HepG2 (cell line): Measurements from ENCODE around the gene CTDSP1. TPM values are rescaled to one million over a fixed set of nuclear protein-coding genes. Genes with fewer than 3 reads are reported as not detected.

Experiments used
- ATAD3A ChIP-seq: sonication (generic); formaldehyde crosslinking; IDR thresholded peaks from 2 replicates; pipeline ENCODE4 v1.4.0; 2020; ENCODE audit warnings: missing genetic modification reagents
- HNRNPH1 ChIP-seq: fragments of 200-400 bp; formaldehyde crosslinking; optimal IDR thresholded peaks from 2 replicates; pipeline ENCODE3; 2017; ENCODE audit warnings: mild to moderate bottlenecking, low read depth, low read length
- IRF9 ChIP-seq: sonication (generic); formaldehyde crosslinking; IDR thresholded peaks from 2 replicates; pipeline ENCODE4 v1.8.0; 2022; ENCODE audit warnings: missing genetic modification reagents, mild to moderate bottlenecking, borderline replicate concordance
- KLF13 ChIP-seq: sonication (generic); formaldehyde crosslinking; IDR thresholded peaks from 2 replicates; pipeline ENCODE4 v1.4.0; 2020; ENCODE audit warnings: mild to moderate bottlenecking, missing genetic modification reagents
- POGK ChIP-seq: sonication (generic); formaldehyde crosslinking; conservative IDR thresholded peaks from 2 replicates; pipeline ENCODE4 v1.8.0; 2022; ENCODE audit warnings: mild to moderate bottlenecking, moderate library complexity, missing genetic modification reagents
- RFX1 ChIP-seq: fragments of 450-650 bp; IDR thresholded peaks from 2 replicates; pipeline ENCODE4 v1.6.1; 2017
- SAP130 ChIP-seq: IDR thresholded peaks from 2 replicates; pipeline ENCODE4 v1.6.1; 2016; ENCODE audit warnings: low read depth
- TARDBP ChIP-seq: sonication (generic); formaldehyde crosslinking; IDR thresholded peaks from 2 replicates; pipeline ENCODE4 v1.8.0; 2022; ENCODE audit warnings: mild to moderate bottlenecking, missing genetic modification reagents
- ZHX1 ChIP-seq: sonication (generic); formaldehyde crosslinking; IDR thresholded peaks from 2 replicates; pipeline ENCODE4 v1.8.1; 2022; ENCODE audit warnings: low read depth, mild to moderate bottlenecking, missing genetic modification reagents
- ZNF232 ChIP-seq: sonication (generic); formaldehyde crosslinking; IDR thresholded peaks from 2 replicates; pipeline ENCODE4 v1.4.0; 2020; ENCODE audit warnings: missing genetic modification reagents, borderline replicate concordance
- ZNF326 ChIP-seq: sonication (generic); formaldehyde crosslinking; IDR thresholded peaks from 2 replicates; pipeline ENCODE4 v1.4.0; 2020; ENCODE audit warnings: missing genetic modification reagents, borderline replicate concordance
- ZNF343 ChIP-seq: sonication (generic); formaldehyde crosslinking; IDR thresholded peaks from 2 replicates; pipeline ENCODE4 v1.4.0; 2020; ENCODE audit warnings: mild to moderate bottlenecking, missing genetic modification reagents
- ZNF510 ChIP-seq: sonication (generic); formaldehyde crosslinking; IDR thresholded peaks from 2 replicates; pipeline ENCODE4 v1.4.0; 2020; ENCODE audit warnings: low read depth, mild to moderate bottlenecking, missing genetic modification reagents
- ZNF512B ChIP-seq: sonication (generic); formaldehyde crosslinking; IDR thresholded peaks from 2 replicates; pipeline ENCODE4 v1.5.1; 2020; ENCODE audit warnings: missing genetic modification reagents, mild to moderate bottlenecking, borderline replicate concordance
- ZNF550 ChIP-seq: sonication (generic); formaldehyde crosslinking; IDR thresholded peaks from 2 replicates; pipeline ENCODE4 v1.4.0; 2020; ENCODE audit warnings: mild to moderate bottlenecking, missing genetic modification reagents, borderline replicate concordance
- ZNF792 ChIP-seq: IDR thresholded peaks from 2 replicates; pipeline ENCODE4 v1.6.1; 2016
- ZXDC ChIP-seq: sonication (generic); formaldehyde crosslinking; IDR thresholded peaks from 2 replicates; pipeline ENCODE4 v1.5.0; 2020; ENCODE audit warnings: mild to moderate bottlenecking, missing genetic modification reagents
- polyA plus RNA-seq, 8 experiments: library from polyadenylated mRNA; depleted of rRNA in 3 of 8; stranded (reverse) in 7 of 8; unstranded in 1 of 8; fragments of >200 nt; fragmentation: Illumina TruSeq in 4 of 8; extraction: Trizol in 4 of 8; gene quantifications; 2 replicates each; pipeline versions ENCODE4 v1.2.1 to v1.2.3, GENCODE V29; 2011 to 2016; ENCODE audit warnings: low read depth in 4 of 8, missing spikeins in 1 of 8, mixed read lengths in 1 of 8; ENCODE audit not compliant: insufficient read depth in 1 of 8
- total RNA-seq, 5 experiments: library from RNA; depleted of rRNA; stranded (reverse); fragments of >200 nt; fragmentation: Illumina TruSeq; extraction: Trizol; gene quantifications; 2 replicates each; pipeline ENCODE4 v1.2.3, GENCODE V29; 2016; ENCODE audit warnings: low read depth in 1 of 5

The CTDSP1 gene
- total and polyA plus RNA-seq, 2 of the 13 experiments (the other 11 are each of a cell fraction or from before 2014, with no cell fraction given): 91.0 to 268 TPM

- 0 out of 2 replicates have a peak, but pooled peaks have one; percentile 55 for TF ChIP-seq ZHX1 (CRISPR knock-in tag)
- TF ChIP-seq POGK (CRISPR knock-in tag): peak; percentile 85; the same call in 1 of the 2 replicates
- TF ChIP-seq ZNF792: no peak
- TF ChIP-seq HNRNPH1: peak; percentile 13
- TF ChIP-seq ZNF326 (CRISPR knock-in tag): no peak
- no peak for TF ChIP-seq ZNF343
- peak; percentile 73; the same call in 1 of the 2 replicates for TF ChIP-seq TARDBP
- TF ChIP-seq ZNF550 (CRISPR knock-in tag): no peak
- no peak for TF ChIP-seq ATAD3A
- no peak; the same call in 1 of the 2 replicates for TF ChIP-seq ZXDC (CRISPR knock-in tag)
- no peak for TF ChIP-seq KLF13 (CRISPR knock-in tag)
- peak; percentile 92 for TF ChIP-seq SAP130 (CRISPR knock-in tag)
- TF ChIP-seq ZNF510 (CRISPR knock-in tag): no peak
- peak; percentile 71; the same call in 1 of the 2 replicates for TF ChIP-seq ZNF232 (CRISPR knock-in tag)
- no peak for TF ChIP-seq RFX1
- no peak for TF ChIP-seq IRF9 (CRISPR knock-in tag)
- TF ChIP-seq ZNF512B (CRISPR knock-in tag): 0 out of 2 replicates have a peak, but pooled peaks have one; percentile 62
Measured at GRCh38 chr2:218418717-218419458, 19.2 kb downstream of the CTDSP1 start, which contains the start of gene VIL1 (continued).
